Measurements from ENCODE around the gene USB1.
A peak's percentile ranks its signal among the peaks of the same experiment; 100 is the strongest.

Gene USB1

DNA sequence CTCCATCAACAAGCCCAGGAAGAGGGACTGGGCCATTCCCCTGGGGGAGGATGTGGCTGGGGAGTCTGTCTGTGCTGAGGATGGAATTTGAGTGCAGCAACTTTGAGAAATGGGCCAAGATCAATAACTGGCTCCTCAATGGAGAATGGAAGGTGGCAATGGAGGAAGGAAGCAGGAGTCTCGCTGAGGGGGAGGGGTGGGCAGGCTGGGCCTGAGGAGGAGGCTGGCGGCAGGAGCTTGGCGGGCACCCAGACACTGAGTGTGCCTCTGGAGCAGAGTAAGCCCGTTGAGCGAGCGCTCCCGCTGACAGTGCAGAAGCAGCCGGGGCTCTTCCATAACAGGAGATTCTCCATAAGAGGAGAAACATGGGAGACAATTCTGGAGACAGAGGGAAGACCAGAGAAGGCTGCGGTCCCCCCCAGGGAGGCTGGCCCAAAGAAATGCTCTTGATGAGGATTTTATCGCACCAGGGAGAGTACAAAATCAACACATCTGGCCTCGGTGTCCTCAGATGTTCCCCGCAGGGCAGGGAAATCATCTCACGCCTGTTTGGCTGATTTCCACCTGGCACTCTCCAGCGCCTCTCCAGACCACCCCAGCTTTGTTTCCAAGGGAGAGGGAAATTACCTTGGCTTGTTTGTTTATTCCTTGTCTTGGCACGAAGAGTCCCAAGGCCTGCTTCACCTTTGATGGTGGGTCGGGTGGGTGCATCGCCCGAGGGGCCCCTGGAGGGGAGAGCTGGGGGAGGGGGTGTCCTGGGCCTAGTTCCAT is 21.6 kb downstream of the USB1 start:
- H3K27ac ChIP-seq (ENCODE audit: extremely low read depth, low read depth, low read length), result peak overlapping the region; percentile 54; the same call in 1 of the 2 replicates
- H3K4me3 ChIP-seq (ENCODE audit: low read depth, low read length), result no peak overlapping the region
- CTCF ChIA-PET, result interaction anchor here (0.6 to 4.1 kb wide), 7 partner anchors 9 to 566 kb away, joined by 3 to 41 read pairs (median 3); partner anchors contain the start of genes USB1 and ZNF319
- POLR2A ChIA-PET, result interaction anchor here (0.5 to 7.9 kb wide), 6 partner anchors 22 to 172 kb away, joined by 3 to 51 read pairs (median 6); partner anchors contain the start of genes CFAP20 and ZNF319
- peaks cover 16% of the 10 kb centered on the region for H3K4me1 ChIP-seq (ENCODE audit: control insufficient read depth, insufficient read depth, low read length)
- peaks cover 0 to 30% of the 10 kb centered on the region in 2 experiments; a peak in 2 of 3 replicates for H3K36me3 ChIP-seq (ENCODE audit: control insufficient read depth in 2 of 2, insufficient read depth in 1 of 2, low read length in 2 of 2)
- H3K9me3 ChIP-seq (ENCODE audit: control insufficient read depth, insufficient read depth, low read depth, low read length), result no peaks in the 10 kb centered on the region
- TF ChIP-seq ZNF530 (tag by site-specific recombination; IDR thresholded peaks at IDR 0.05; ENCODE audit: low read depth), result no peak
- no peak for TF ChIP-seq ZNF174 (tag by site-specific recombination; IDR thresholded peaks at IDR 0.05)
- peak; percentile 19; the same call in 1 of the 2 replicates for TF ChIP-seq EGR2 (tag by site-specific recombination; IDR thresholded peaks at IDR 0.05; ENCODE audit: low read depth)
- TF ChIP-seq ZNF473 (tag by site-specific recombination; IDR thresholded peaks at IDR 0.05), result no peak
- no peak for TF ChIP-seq ZNF701 (tag by site-specific recombination; IDR thresholded peaks at IDR 0.05)
- TF ChIP-seq ZNF335 (tag by site-specific recombination; conservative IDR thresholded peaks at IDR 0.05), result peak; percentile 76
- no peak for TF ChIP-seq ZNF707 (tag by site-specific recombination; IDR thresholded peaks at IDR 0.05)
- TF ChIP-seq, protein P1, sequence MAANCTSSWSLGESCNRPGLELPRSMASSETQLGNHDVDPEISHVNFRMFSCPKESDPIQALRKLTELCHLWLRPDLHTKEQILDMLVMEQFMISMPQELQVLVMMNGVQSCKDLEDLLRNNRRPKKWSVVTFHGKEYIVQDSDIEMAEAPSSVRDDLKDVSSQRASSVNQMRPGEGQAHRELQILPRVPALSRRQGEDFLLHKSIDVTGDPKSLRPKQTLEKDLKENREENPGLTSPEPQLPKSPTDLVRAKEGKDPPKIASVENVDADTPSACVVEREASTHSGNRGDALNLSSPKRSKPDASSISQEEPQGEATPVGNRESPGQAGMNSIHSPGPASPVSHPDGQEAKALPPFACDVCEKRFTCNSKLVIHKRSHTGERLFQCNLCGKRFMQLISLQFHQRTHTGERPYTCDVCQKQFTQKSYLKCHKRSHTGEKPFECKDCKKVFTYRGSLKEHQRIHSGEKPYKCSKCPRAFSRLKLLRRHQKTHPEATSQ (tag by site-specific recombination; IDR thresholded peaks at IDR 0.05), result no peak
- TF ChIP-seq FEZF1 (tag by site-specific recombination; IDR thresholded peaks at IDR 0.05), result peak; percentile 32; the same call in 1 of the 2 replicates
- TF ChIP-seq ZNF239 (tag by site-specific recombination; IDR thresholded peaks at IDR 0.05), result no peak
- TF ChIP-seq, protein P2, sequence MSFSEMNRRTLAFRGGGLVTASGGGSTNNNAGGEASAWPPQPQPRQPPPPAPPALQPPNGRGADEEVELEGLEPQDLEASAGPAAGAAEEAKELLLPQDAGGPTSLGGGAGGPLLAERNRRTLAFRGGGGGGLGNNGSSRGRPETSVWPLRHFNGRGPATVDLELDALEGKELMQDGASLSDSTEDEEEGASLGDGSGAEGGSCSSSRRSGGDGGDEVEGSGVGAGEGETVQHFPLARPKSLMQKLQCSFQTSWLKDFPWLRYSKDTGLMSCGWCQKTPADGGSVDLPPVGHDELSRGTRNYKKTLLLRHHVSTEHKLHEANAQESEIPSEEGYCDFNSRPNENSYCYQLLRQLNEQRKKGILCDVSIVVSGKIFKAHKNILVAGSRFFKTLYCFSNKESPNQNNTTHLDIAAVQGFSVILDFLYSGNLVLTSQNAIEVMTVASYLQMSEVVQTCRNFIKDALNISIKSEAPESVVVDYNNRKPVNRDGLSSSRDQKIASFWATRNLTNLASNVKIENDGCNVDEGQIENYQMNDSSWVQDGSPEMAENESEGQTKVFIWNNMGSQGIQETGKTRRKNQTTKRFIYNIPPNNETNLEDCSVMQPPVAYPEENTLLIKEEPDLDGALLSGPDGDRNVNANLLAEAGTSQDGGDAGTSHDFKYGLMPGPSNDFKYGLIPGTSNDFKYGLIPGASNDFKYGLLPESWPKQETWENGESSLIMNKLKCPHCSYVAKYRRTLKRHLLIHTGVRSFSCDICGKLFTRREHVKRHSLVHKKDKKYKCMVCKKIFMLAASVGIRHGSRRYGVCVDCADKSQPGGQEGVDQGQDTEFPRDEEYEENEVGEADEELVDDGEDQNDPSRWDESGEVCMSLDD (tag by site-specific recombination; IDR thresholded peaks at IDR 0.05), result no peak
- TF ChIP-seq ZNF658 (tag by site-specific recombination; IDR thresholded peaks at IDR 0.05), result no peak
- TF ChIP-seq, protein P3, sequence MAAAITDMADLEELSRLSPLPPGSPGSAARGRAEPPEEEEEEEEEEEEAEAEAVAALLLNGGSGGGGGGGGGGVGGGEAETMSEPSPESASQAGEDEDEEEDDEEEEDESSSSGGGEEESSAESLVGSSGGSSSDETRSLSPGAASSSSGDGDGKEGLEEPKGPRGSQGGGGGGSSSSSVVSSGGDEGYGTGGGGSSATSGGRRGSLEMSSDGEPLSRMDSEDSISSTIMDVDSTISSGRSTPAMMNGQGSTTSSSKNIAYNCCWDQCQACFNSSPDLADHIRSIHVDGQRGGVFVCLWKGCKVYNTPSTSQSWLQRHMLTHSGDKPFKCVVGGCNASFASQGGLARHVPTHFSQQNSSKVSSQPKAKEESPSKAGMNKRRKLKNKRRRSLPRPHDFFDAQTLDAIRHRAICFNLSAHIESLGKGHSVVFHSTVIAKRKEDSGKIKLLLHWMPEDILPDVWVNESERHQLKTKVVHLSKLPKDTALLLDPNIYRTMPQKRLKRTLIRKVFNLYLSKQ (tag by site-specific recombination; IDR thresholded peaks at IDR 0.05; ENCODE audit: borderline replicate concordance), result no peak
- no peak for TF ChIP-seq ZNF416 (tag by site-specific recombination; IDR thresholded peaks at IDR 0.05)
- TF ChIP-seq RBAK (tag by site-specific recombination; IDR thresholded peaks at IDR 0.05), result no peak
- TF ChIP-seq, protein P4, sequence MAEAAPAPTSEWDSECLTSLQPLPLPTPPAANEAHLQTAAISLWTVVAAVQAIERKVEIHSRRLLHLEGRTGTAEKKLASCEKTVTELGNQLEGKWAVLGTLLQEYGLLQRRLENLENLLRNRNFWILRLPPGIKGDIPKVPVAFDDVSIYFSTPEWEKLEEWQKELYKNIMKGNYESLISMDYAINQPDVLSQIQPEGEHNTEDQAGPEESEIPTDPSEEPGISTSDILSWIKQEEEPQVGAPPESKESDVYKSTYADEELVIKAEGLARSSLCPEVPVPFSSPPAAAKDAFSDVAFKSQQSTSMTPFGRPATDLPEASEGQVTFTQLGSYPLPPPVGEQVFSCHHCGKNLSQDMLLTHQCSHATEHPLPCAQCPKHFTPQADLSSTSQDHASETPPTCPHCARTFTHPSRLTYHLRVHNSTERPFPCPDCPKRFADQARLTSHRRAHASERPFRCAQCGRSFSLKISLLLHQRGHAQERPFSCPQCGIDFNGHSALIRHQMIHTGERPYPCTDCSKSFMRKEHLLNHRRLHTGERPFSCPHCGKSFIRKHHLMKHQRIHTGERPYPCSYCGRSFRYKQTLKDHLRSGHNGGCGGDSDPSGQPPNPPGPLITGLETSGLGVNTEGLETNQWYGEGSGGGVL (tag by site-specific recombination; IDR thresholded peaks at IDR 0.05), result peak; percentile 86
- TF ChIP-seq ZNF341 (tag by site-specific recombination; IDR thresholded peaks at IDR 0.05; ENCODE audit: low read depth), result no peak; the same call in 1 of the 2 replicates
- TF ChIP-seq, protein P5, sequence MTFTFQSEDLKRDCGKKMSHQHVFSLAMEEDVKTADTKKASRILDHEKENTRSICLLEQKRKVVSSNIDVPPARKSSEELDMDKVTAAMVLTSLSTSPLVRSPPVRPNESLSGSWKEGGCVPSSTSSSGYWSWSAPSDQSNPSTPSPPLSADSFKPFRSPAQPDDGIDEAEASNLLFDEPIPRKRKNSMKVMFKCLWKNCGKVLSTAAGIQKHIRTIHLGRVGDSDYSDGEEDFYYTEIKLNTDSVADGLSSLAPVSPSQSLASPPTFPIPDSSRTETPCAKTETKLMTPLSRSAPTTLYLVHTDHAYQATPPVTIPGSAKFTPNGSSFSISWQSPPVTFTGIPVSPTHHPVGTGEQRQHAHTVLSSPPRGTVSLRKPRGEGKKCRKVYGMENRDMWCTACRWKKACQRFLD (tag by site-specific recombination; IDR thresholded peaks at IDR 0.05), result no peak
- no peak for TF ChIP-seq ZNF660 (tag by site-specific recombination; IDR thresholded peaks at IDR 0.05)
- TF ChIP-seq, protein P6, sequence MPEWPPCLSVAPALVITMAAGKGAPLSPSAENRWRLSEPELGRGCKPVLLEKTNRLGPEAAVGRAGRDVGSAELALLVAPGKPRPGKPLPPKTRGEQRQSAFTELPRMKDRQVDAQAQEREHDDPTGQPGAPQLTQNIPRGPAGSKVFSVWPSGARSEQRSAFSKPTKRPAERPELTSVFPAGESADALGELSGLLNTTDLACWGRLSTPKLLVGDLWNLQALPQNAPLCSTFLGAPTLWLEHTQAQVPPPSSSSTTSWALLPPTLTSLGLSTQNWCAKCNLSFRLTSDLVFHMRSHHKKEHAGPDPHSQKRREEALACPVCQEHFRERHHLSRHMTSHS (tag by site-specific recombination; IDR thresholded peaks at IDR 0.05), result no peak
- TF ChIP-seq, protein P7, sequence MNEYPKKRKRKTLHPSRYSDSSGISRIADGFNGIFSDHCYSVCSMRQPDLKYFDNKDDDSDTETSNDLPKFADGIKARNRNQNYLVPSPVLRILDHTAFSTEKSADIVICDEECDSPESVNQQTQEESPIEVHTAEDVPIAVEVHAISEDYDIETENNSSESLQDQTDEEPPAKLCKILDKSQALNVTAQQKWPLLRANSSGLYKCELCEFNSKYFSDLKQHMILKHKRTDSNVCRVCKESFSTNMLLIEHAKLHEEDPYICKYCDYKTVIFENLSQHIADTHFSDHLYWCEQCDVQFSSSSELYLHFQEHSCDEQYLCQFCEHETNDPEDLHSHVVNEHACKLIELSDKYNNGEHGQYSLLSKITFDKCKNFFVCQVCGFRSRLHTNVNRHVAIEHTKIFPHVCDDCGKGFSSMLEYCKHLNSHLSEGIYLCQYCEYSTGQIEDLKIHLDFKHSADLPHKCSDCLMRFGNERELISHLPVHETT (tag by site-specific recombination; IDR thresholded peaks at IDR 0.05), result no peak
- TF ChIP-seq ZNF501 (tag by site-specific recombination; IDR thresholded peaks at IDR 0.05), result no peak
- TF ChIP-seq OSR2 (tag by site-specific recombination; IDR thresholded peaks at IDR 0.05), result peak; percentile 79

Measured in HEK293 (cell line).